Gastrocnemius medialis (tissue), 4 donors: ENCODE results near the gene NOP14. TPM values are rescaled to one million over a fixed set of nuclear protein-coding genes. Genes with fewer than 3 reads are reported as not detected.

Experiments used
- ATAC-seq, 2 donors: fragments of 150-250 bp; one replicate each; pipeline ENCODE4 v1.9.1; 2016
- DNase-seq, 2 donors: peaks; one replicate each; pipeline ENCODE4 v3.0.0-alpha.2; 2019
- H3K27ac ChIP-seq, 4 donors: fragments of 200-600 bp; sonication (generic); 1 replicate in 1 of 4; 2 replicates in 3 of 4; pipeline ENCODE4 v1.5.1; 2016 to 2018; ENCODE audit warnings: mild to moderate bottlenecking in 2 of 4, moderate library complexity in 1 of 4
- H3K27me3 ChIP-seq, 3 donors: fragments of 200-600 bp; sonication (generic) in 2 of 3; 1 replicate in 1 of 3; 2 replicates in 2 of 3; pipeline versions ENCODE4 v1.5.1 to v1.6.0; 2016 to 2019; ENCODE audit warnings: mild to moderate bottlenecking in 1 of 3, moderate library complexity in 1 of 3
- H3K36me3 ChIP-seq, 2 donors: fragments of 200-600 bp; sonication (generic) in 1 of 2; one replicate each; pipeline ENCODE4 v1.5.1; 2017 to 2018
- H3K4me1 ChIP-seq, 2 donors: fragments of 200-600 bp; sonication (generic) in 1 of 2; one replicate each; pipeline ENCODE4 v1.5.1; 2016 to 2017; ENCODE audit warnings: mild to moderate bottlenecking in 2 of 2
- H3K4me3 ChIP-seq, 4 donors: fragments of 200-600 bp; sonication (generic) in 3 of 4; 1 replicate in 1 of 4; 2 replicates in 3 of 4; pipeline ENCODE4 v1.5.1; 2016 to 2019; ENCODE audit warnings: mild to moderate bottlenecking in 2 of 4
- H3K9me3 ChIP-seq, 3 donors: fragments of 200-600 bp; sonication (generic) in 2 of 3; 1 replicate in 1 of 3; 2 replicates in 2 of 3; pipeline ENCODE4 v1.5.1; 2016 to 2019
- CTCF ChIP-seq, 5 experiments: fragments of 450-650 bp in 3 of 5; fragments of 200-600 bp in 2 of 5; sonication (generic) in 2 of 5; IDR thresholded peaks in 4 of 5; conservative IDR thresholded peaks in 1 of 5; 1 replicate in 4 of 5; 2 replicates in 1 of 5; pipeline ENCODE4 v1.5.1; 2016 to 2019; ENCODE audit warnings: antibody characterized with exemption in 5 of 5, mild to moderate bottlenecking in 3 of 5, moderate library complexity in 3 of 5
- POLR2A ChIP-seq, 2 donors: fragments of 450-650 bp; IDR thresholded peaks; one replicate each; pipeline ENCODE4 v1.6.1; 2017; ENCODE audit warnings: antibody characterized with exemption in 2 of 2, mild to moderate bottlenecking in 2 of 2, moderate library complexity in 2 of 2
- in situ Hi-C, 4 donors: fragments of 200-750 bp; cut with MboI; loops; one replicate each; pipeline versions ENCODE4 v1.15.0 to v1.8.0; 2017; ENCODE audit warnings: low sequenced_read_pairs in 4 of 4
- intact Hi-C: fragments of 100-400 bp; cut with DNase I; formaldehyde crosslinking; loops from one replicate; pipeline ENCODE4 v1.15.1; 2023; ENCODE audit warnings: low total_unique reads
- total RNA-seq, 4 donors: library from RNA; depleted of rRNA; stranded (reverse); fragments of >200 nt; gene quantifications; one replicate each; pipeline versions ENCODE4 v1.1.0 to v1.2.3, GENCODE V29; 2016

NOP14 gene
- total RNA-seq, 4 donors from 2014 or later, result 16.6 to 46.2 (median 36.2) TPM

GRCh38 chr4:2907226-2907625 lies 56.0 kb downstream of the NOP14 start:
- Histone ChIP-seq H3K4me3 (no peak overlapping the region), H3K36me3 (peaks cover 2 to 99% of the 10 kb centered on the region in 2 donors), H3K9me3 (no peaks in the 10 kb centered on the region), H3K27ac (no peak overlapping the region), H3K4me1 (no peaks in the 10 kb centered on the region), H3K27me3 (no peaks in the 10 kb centered on the region)
- intact Hi-C loops (no loop called here), in situ Hi-C loops (no loop called here)
- TF ChIP-seq POLR2A (IDR thresholded peaks at IDR 0.05) (no peak), CTCF (IDR thresholded peaks at IDR 0.05 in 4 of 5, conservative IDR thresholded peaks at IDR 0.05 in 1 of 5) (no peak)
- DNase-seq, result no peak
- no peak for ATAC-seq

- Histone ChIP-seq H3K4me3 (no peak overlapping the region), H3K9me3 (no peaks in the 10 kb centered on the region), H3K36me3 (peaks cover 2 to 96% of the 10 kb centered on the region in 2 donors), H3K4me1 (no peaks in the 10 kb centered on the region), H3K27ac (no peak overlapping the region), H3K27me3 (no peaks in the 10 kb centered on the region)
- ATAC-seq, result no peak
- intact Hi-C loops (no loop called here), in situ Hi-C loops (no loop called here)
- no peak for DNase-seq
- TF ChIP-seq CTCF (IDR thresholded peaks at IDR 0.05 in 4 of 5, conservative IDR thresholded peaks at IDR 0.05 in 1 of 5) (no peak), POLR2A (IDR thresholded peaks at IDR 0.05) (no peak)
Measured at GRCh38 chr4:2906218-2906617, 57.0 kb downstream of the NOP14 start.

- no peak overlapping the region for H3K27ac ChIP-seq
- no peaks in the 10 kb centered on the region for H3K27me3 ChIP-seq
- in situ Hi-C loops, result no loop called here
- TF ChIP-seq POLR2A (IDR thresholded peaks at IDR 0.05) (no peak), CTCF (IDR thresholded peaks at IDR 0.05 in 4 of 5, conservative IDR thresholded peaks at IDR 0.05 in 1 of 5) (no peak)
- intact Hi-C loops, result no loop called here
- no peak for DNase-seq
- peaks cover 2 to 96% of the 10 kb centered on the region in 2 donors for H3K36me3 ChIP-seq
- no peaks in the 10 kb centered on the region for H3K9me3 ChIP-seq
- no peak overlapping the region for H3K4me3 ChIP-seq
- H3K4me1 ChIP-seq, result no peaks in the 10 kb centered on the region
- no peak for ATAC-seq
Measured at GRCh38 chr4:2905544-2905943, 57.7 kb downstream of the NOP14 start.

GRCh38 chr4:2902126-2902525 lies 61.1 kb downstream of the NOP14 start:
- Histone ChIP-seq H3K9me3 (no peaks in the 10 kb centered on the region), H3K27me3 (no peaks in the 10 kb centered on the region), H3K27ac (no peak overlapping the region), H3K4me3 (no peak overlapping the region), H3K36me3 (peaks cover 0 to 95% of the 10 kb centered on the region in 2 donors), H3K4me1 (no peaks in the 10 kb centered on the region)
- DNase-seq (no peak), ATAC-seq (no peak)
- TF ChIP-seq CTCF (IDR thresholded peaks at IDR 0.05 in 4 of 5, conservative IDR thresholded peaks at IDR 0.05 in 1 of 5) (no peak), POLR2A (IDR thresholded peaks at IDR 0.05) (no peak)
- in situ Hi-C loops (no loop called here), intact Hi-C loops (no loop called here)

GRCh38 chr4:2901186-2901585 lies 62.0 kb downstream of the NOP14 start:
- H3K27me3 ChIP-seq, result no peaks in the 10 kb centered on the region
- H3K4me1 ChIP-seq, result no peaks in the 10 kb centered on the region
- H3K9me3 ChIP-seq, result no peaks in the 10 kb centered on the region
- H3K4me3 ChIP-seq, result no peak overlapping the region
- intact Hi-C loops (no loop called here), in situ Hi-C loops (no loop called here)
- ATAC-seq, result no peak
- no peak for DNase-seq
- no peak for TF ChIP-seq CTCF (IDR thresholded peaks at IDR 0.05 in 4 of 5, conservative IDR thresholded peaks at IDR 0.05 in 1 of 5)
- no peak for TF ChIP-seq POLR2A (IDR thresholded peaks at IDR 0.05)
- H3K36me3 ChIP-seq, result peaks cover 0 to 95% of the 10 kb centered on the region in 2 donors
- H3K27ac ChIP-seq, result no peak overlapping the region
